B cell (primary cell): ENCODE data around the gene FADS6. TPM values are rescaled to one million over a fixed set of nuclear protein-coding genes. Genes with fewer than 3 reads are reported as not detected.

Experiments
- ATAC-seq: fragments of 200-7000 bp; cut with Tn5 transposase; one replicate; pipeline ENCODE4 v1.10.0; 2021; ENCODE audit warnings: low read depth, mild to moderate bottlenecking, moderate number of reproducible peaks, moderate library complexity
- CTCF ChIA-PET: fragments of 350-600 bp; sonication (Branson Sonifier 250); formaldehyde crosslinking; loops from one replicate; lab custom pipeline; 2021; ENCODE audit warnings: antibody characterized with exemption, inconsistent platforms; lab: Charles Lee
- POLR2A ChIA-PET: fragments of 350-600 bp; sonication (Branson Sonifier 250); formaldehyde crosslinking; loops from one replicate; lab custom pipeline; 2021; ENCODE audit warnings: antibody characterized with exemption; lab: Charles Lee
- DNase-seq: peaks from one replicate; pipeline ENCODE4 v3.0.0; 2013
- H2AFZ ChIP-seq: 2 replicates; pipeline ENCODE4 v1.6.1; 2012; ENCODE audit warnings: mild to moderate bottlenecking, low read depth, low read length; ENCODE audit not compliant: insufficient read depth, poor library complexity, severe bottlenecking
- H3K27ac ChIP-seq, 2 donors: 1 replicate in 1 of 2; 2 replicates in 1 of 2; pipeline ENCODE4 v1.5.1; 2012 to 2013; ENCODE audit warnings: low read length in 2 of 2, mild to moderate bottlenecking in 2 of 2, moderate library complexity in 1 of 2
- H3K27me3 ChIP-seq, 4 experiments: fragments of 200-600 bp in 1 of 4; sonication (generic) in 1 of 4; replicated peaks in 1 of 4; 1 replicate in 2 of 4; 2 replicates in 2 of 4; pipeline versions ENCODE4 v1.6.1 to v1.7.0; 2013 to 2016; ENCODE audit warnings: low read length in 3 of 4, mild to moderate bottlenecking in 2 of 4, mixed read lengths in 1 of 4, moderate library complexity in 1 of 4; ENCODE audit not compliant: insufficient read depth in 4 of 4, control insufficient read depth in 3 of 4; ENCODE audit errors: control extremely low read depth in 1 of 4
- H3K36me3 ChIP-seq, 2 experiments: replicated peaks in 1 of 2; 1 replicate in 1 of 2; 2 replicates in 1 of 2; pipeline versions ENCODE4 v1.6.1 to v1.7.1; 2013; ENCODE audit warnings: low read length in 1 of 2; ENCODE audit not compliant: insufficient read depth in 2 of 2, control insufficient read depth in 1 of 2; ENCODE audit errors: control extremely low read depth in 1 of 2, extremely low read depth in 1 of 2
- H3K4me1 ChIP-seq, 2 donors: fragments of 200-600 bp in 1 of 2; sonication (generic) in 1 of 2; 1 replicate in 1 of 2; 2 replicates in 1 of 2; pipeline versions ENCODE4 v1.5.1 to v1.6.1; 2013 to 2017; ENCODE audit warnings: low read length in 2 of 2; ENCODE audit not compliant: control insufficient read depth in 2 of 2, insufficient read depth in 2 of 2
- H3K4me2 ChIP-seq: replicated peaks from 2 replicates; pipeline ENCODE3; 2012; ENCODE audit warnings: mild to moderate bottlenecking, low read depth, low read length; ENCODE audit not compliant: poor library complexity, severe bottlenecking
- H3K4me3 ChIP-seq, 5 experiments: fragments of 200-600 bp in 1 of 5; sonication (generic) in 1 of 5; 1 replicate in 3 of 5; 2 replicates in 2 of 5; pipeline versions ENCODE4 v1.5.1 to v1.7.0; 2011 to 2016; ENCODE audit warnings: low read length in 4 of 5, mild to moderate bottlenecking in 4 of 5, low read depth in 2 of 5, control low read depth in 1 of 5, moderate library complexity in 1 of 5; ENCODE audit not compliant: insufficient read depth in 1 of 5; ENCODE audit errors: control extremely low read depth in 1 of 5, extremely low read depth in 1 of 5
- H3K79me2 ChIP-seq: fragments of 200-600 bp; sonication (generic); one replicate; pipeline ENCODE4 v1.6.0; 2016; ENCODE audit warnings: low read length; ENCODE audit not compliant: control insufficient read depth, insufficient read depth
- H3K9ac ChIP-seq: fragments of 200-600 bp; sonication (generic); 2 replicates; pipeline ENCODE4 v1.6.1; 2017; ENCODE audit warnings: mild to moderate bottlenecking, low read length, moderate library complexity
- H3K9me3 ChIP-seq, 3 donors: one replicate each; pipeline versions ENCODE4 v1.6.1 to v1.7.1; 2013; ENCODE audit warnings: low read length in 2 of 3; ENCODE audit not compliant: control insufficient read depth in 2 of 3, insufficient read depth in 1 of 3; ENCODE audit errors: control extremely low read depth in 1 of 3
- H4K20me1 ChIP-seq: 2 replicates; pipeline ENCODE4 v1.6.0; 2012; ENCODE audit warnings: mild to moderate bottlenecking, low read length; ENCODE audit not compliant: insufficient read depth, control insufficient read depth, poor library complexity, severe bottlenecking
- H3K27ac Mint-ChIP-seq: one replicate; pipeline ENCODE4 v1.8.0; 2021; ENCODE audit warnings: mixed read lengths
- H3K27me3 Mint-ChIP-seq: one replicate; pipeline ENCODE4 v1.8.0; 2021; ENCODE audit warnings: mixed read lengths
- H3K4me1 Mint-ChIP-seq: one replicate; pipeline ENCODE4 v1.8.0; 2021; ENCODE audit warnings: mixed read lengths
- H3K4me3 Mint-ChIP-seq: one replicate; pipeline ENCODE4 v1.8.0; 2021; ENCODE audit warnings: mixed read lengths
- H3K9me3 Mint-ChIP-seq: one replicate; pipeline ENCODE4 v1.8.0; 2022; ENCODE audit warnings: mixed read lengths; ENCODE audit not compliant: insufficient read depth
- CTCF ChIP-seq: fragments of 200-600 bp; IDR thresholded peaks from one replicate; pipeline ENCODE4 v1.8.0; 2022; ENCODE audit warnings: antibody characterized with exemption, mild to moderate bottlenecking
- EZH2 ChIP-seq: IDR thresholded peaks from 2 replicates; pipeline ENCODE4 v1.6.1; 2012; ENCODE audit warnings: borderline replicate concordance, low read depth, mild to moderate bottlenecking, moderate library complexity, low read length; ENCODE audit not compliant: insufficient read depth, poor library complexity, severe bottlenecking
- WGBS: methylation state at CpG from one replicate; pipeline ENCODE4 v1.1.5; 2013; ENCODE audit warnings: missing lambda C conversion rate; ENCODE audit not compliant: insufficient coverage; 5-methylcytosine and 5-hydroxymethylcytosine counted together
- intact Hi-C: fragments of 100-400 bp; cut with micrococcal nuclease; formaldehyde crosslinking; loops from one replicate; pipeline ENCODE4 v1.10.0; 2022
- polyA plus RNA-seq: library from polyadenylated mRNA; depleted of rRNA; stranded (reverse); fragments of >200 nt; gene quantifications from 2 replicates; pipeline ENCODE4 v1.2.3, GENCODE V29; 2012
- total RNA-seq, 2 donors: library from RNA; stranded (reverse); fragments of 120-200 nt in 1 of 2; gene quantifications; 1 replicate in 1 of 2; 2 replicates in 1 of 2; pipeline versions ENCODE4 v1.2.3 to v1.2.4, GENCODE V29; 2013 to 2022

Gene FADS6
- total and polyA plus RNA-seq, 2 donors (not counting 1 experiment from before 2014, with no cell fraction given) = not detected

- peaks cover 0 to 63% (median 22%) of the 10 kb centered on the region in 4 experiments for H3K27me3 ChIP-seq
- peak overlapping the region; percentile 80 for H3K4me2 ChIP-seq
- Mint-ChIP-seq H3K27ac (no peak overlapping the region), H3K4me1 (peaks cover 26% of the 10 kb centered on the region), H3K9me3 (no peaks in the 10 kb centered on the region), H3K27me3 (peaks cover 44% of the 10 kb centered on the region), H3K4me3 (peak overlapping the region; percentile 74)
- 4% methylated on average over 95 of the region's 96 CpGs for WGBS
- POLR2A ChIA-PET = interaction anchor here (1.4 kb wide), 1 partner anchor 12 kb away, joined by 7 read pairs; the partner anchor contains the start of gene FDXR
- DNase-seq = peak; percentile 58
- peaks cover 9% of the 10 kb centered on the region for H4K20me1 ChIP-seq
- H3K4me1 ChIP-seq = peaks cover 32 to 33% of the 10 kb centered on the region in 2 donors
- no peak overlapping the region for H3K27ac ChIP-seq
- H3K9me3 ChIP-seq = peaks cover 0 to 18% (median 0%) of the 10 kb centered on the region in 3 donors
- peak overlapping the region; percentile 42 for H2AFZ ChIP-seq
- peak overlapping the region; percentile 42 for H3K9ac ChIP-seq
- H3K36me3 ChIP-seq = no peaks in the 10 kb centered on the region
- CTCF ChIA-PET = interaction anchor here (1.1 to 12.3 kb wide), 14 partner anchors 12 to 482 kb away, joined by 3 to 181 read pairs (median 14); partner anchors contain the start of genes FDXR and RAB37
- intact Hi-C loops = loop anchor here (5.0 kb wide), 1 partner anchor 294 kb away; the partner anchor contains the start of gene CD300H
- no peaks in the 10 kb centered on the region for H3K79me2 ChIP-seq
- no peak for ATAC-seq
- TF ChIP-seq EZH2 = peak; percentile 88
- no peak for TF ChIP-seq CTCF
- H3K4me3 ChIP-seq = peak overlapping the region in 4 of 5 experiments; percentile 4 to 54 (median 26)
These were observed 32.4 kb downstream of the FADS6 start for GRCh38 chr17:74860872-74861661.
